Measurements from ENCODE around the gene RNF31.

Gene RNF31

GRCh38 chr14:24185741-24186140, 38.4 kb downstream of the RNF31 start:
- ATAC-seq = no peak
- TF ChIP-seq ZNF70 (CRISPR knock-in tag; IDR thresholded peaks at IDR 0.05) (no peak), ISL1 (CRISPR knock-in tag; IDR thresholded peaks at IDR 0.05) (no peak), BACH2 (CRISPR knock-in tag; IDR thresholded peaks at IDR 0.05; ENCODE audit: borderline replicate concordance) (no peak), PPARA (CRISPR knock-in tag; IDR thresholded peaks at IDR 0.05; ENCODE audit: borderline replicate concordance) (no peak), TSHZ2 (CRISPR knock-in tag; IDR thresholded peaks at IDR 0.05) (no peak), CSRNP3 (CRISPR knock-in tag; IDR thresholded peaks at IDR 0.05) (no peak), GLIS3 (CRISPR knock-in tag; IDR thresholded peaks at IDR 0.05) (no peak), OSR1 (CRISPR knock-in tag; IDR thresholded peaks at IDR 0.05) (no peak), TOX (CRISPR knock-in tag; IDR thresholded peaks at IDR 0.05; ENCODE audit: borderline replicate concordance) (no peak), CSDC2 (CRISPR knock-in tag; IDR thresholded peaks at IDR 0.05) (no peak)
- TF ChIP-seq, protein P1, sequence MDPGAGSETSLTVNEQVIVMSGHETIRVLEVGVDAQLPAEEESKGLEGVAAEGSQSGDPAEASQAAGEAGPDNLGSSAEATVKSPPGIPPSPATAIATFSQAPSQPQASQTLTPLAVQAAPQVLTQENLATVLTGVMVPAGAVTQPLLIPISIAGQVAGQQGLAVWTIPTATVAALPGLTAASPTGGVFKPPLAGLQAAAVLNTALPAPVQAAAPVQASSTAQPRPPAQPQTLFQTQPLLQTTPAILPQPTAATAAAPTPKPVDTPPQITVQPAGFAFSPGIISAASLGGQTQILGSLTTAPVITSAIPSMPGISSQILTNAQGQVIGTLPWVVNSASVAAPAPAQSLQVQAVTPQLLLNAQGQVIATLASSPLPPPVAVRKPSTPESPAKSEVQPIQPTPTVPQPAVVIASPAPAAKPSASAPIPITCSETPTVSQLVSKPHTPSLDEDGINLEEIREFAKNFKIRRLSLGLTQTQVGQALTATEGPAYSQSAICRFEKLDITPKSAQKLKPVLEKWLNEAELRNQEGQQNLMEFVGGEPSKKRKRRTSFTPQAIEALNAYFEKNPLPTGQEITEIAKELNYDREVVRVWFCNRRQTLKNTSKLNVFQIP (CRISPR knock-in tag; IDR thresholded peaks at IDR 0.05; ENCODE audit: borderline replicate concordance, low read depth) = no peak

DNA sequence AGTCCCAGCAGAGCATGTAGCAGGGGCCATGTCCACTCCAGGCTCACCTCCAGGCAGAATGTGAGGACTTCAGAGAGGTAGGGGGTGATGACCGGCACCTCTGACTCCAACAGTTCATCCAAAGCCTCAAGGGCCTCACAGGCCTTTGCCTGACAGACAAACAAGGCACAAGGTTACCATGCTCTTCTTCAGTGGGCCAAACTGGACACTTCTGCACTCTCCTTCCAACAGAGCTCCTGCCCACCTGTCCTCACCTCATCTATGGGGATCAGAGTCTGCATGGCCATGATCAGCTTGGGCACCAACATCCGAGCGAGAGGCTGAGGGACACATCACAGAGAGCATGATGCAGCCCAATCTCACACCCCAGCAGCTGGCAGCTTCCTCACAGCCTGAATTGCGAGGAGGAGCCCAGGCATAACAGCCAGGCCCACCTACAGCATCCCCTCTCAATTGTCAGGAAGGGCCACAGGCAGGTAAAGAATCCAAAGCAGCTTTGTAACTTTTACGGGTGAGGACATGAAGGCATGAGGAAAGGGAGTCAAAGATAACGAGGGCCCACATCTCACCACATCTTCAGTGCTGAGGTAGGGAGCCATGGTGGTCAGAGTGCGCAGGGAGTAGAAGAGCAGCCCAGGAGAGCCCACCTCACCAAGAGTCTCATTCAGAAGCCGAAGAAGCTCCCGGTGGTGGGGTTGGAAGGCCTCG, 39.7 kb downstream of the RNF31 start:
- ATAC-seq = no peak
- TF ChIP-seq RARB (CRISPR knock-in tag; IDR thresholded peaks at IDR 0.05) = no peak
- TF ChIP-seq ZC3H10 (CRISPR knock-in tag; IDR thresholded peaks at IDR 0.05) = no peak
- no peak for TF ChIP-seq ZNF8 (CRISPR knock-in tag; IDR thresholded peaks at IDR 0.05)
- no peak for TF ChIP-seq CREB5 (CRISPR knock-in tag; IDR thresholded peaks at IDR 0.05; ENCODE audit: low read depth)
- no peak for TF ChIP-seq TCF4 (CRISPR knock-in tag; IDR thresholded peaks at IDR 0.05; ENCODE audit: borderline replicate concordance)
- TF ChIP-seq TSHZ2 (CRISPR knock-in tag; IDR thresholded peaks at IDR 0.05) = no peak
- no peak for TF ChIP-seq PPARA (CRISPR knock-in tag; IDR thresholded peaks at IDR 0.05; ENCODE audit: borderline replicate concordance)
- TF ChIP-seq ZFP3 (CRISPR knock-in tag; IDR thresholded peaks at IDR 0.05) = no peak
- no peak for TF ChIP-seq ISL1 (CRISPR knock-in tag; IDR thresholded peaks at IDR 0.05)
- TF ChIP-seq TOX (CRISPR knock-in tag; IDR thresholded peaks at IDR 0.05; ENCODE audit: borderline replicate concordance) = no peak
- no peak for TF ChIP-seq SNAI2 (CRISPR knock-in tag; IDR thresholded peaks at IDR 0.05)
- TF ChIP-seq, protein P2, sequence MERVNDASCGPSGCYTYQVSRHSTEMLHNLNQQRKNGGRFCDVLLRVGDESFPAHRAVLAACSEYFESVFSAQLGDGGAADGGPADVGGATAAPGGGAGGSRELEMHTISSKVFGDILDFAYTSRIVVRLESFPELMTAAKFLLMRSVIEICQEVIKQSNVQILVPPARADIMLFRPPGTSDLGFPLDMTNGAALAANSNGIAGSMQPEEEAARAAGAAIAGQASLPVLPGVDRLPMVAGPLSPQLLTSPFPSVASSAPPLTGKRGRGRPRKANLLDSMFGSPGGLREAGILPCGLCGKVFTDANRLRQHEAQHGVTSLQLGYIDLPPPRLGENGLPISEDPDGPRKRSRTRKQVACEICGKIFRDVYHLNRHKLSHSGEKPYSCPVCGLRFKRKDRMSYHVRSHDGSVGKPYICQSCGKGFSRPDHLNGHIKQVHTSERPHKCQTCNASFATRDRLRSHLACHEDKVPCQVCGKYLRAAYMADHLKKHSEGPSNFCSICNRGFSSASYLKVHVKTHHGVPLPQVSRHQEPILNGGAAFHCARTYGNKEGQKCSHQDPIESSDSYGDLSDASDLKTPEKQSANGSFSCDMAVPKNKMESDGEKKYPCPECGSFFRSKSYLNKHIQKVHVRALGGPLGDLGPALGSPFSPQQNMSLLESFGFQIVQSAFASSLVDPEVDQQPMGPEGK (CRISPR knock-in tag; IDR thresholded peaks at IDR 0.05; ENCODE audit: borderline replicate concordance) = no peak
- TF ChIP-seq CSRNP3 (CRISPR knock-in tag; IDR thresholded peaks at IDR 0.05) = no peak
- TF ChIP-seq ZNF565 (CRISPR knock-in tag; conservative IDR thresholded peaks at IDR 0.05; ENCODE audit: low read depth) = no peak
- TF ChIP-seq, protein P1 (CRISPR knock-in tag; IDR thresholded peaks at IDR 0.05; ENCODE audit: borderline replicate concordance, low read depth) = no peak
- no peak for TF ChIP-seq OSR1 (CRISPR knock-in tag; IDR thresholded peaks at IDR 0.05)
- no peak for TF ChIP-seq BACH2 (CRISPR knock-in tag; IDR thresholded peaks at IDR 0.05; ENCODE audit: borderline replicate concordance)
- no peak for TF ChIP-seq ZFP30 (CRISPR knock-in tag; IDR thresholded peaks at IDR 0.05)
- no peak for TF ChIP-seq ZNF70 (CRISPR knock-in tag; IDR thresholded peaks at IDR 0.05)
- TF ChIP-seq ESRRG (CRISPR knock-in tag; IDR thresholded peaks at IDR 0.05) = no peak
